ENCODE measurements around the gene ZNF777.
A peak's percentile ranks its signal among the peaks of the same experiment; 100 is the strongest.
"Not testable (repeated sequence)": the region's sequence is repeated elsewhere in the genome, so short reads cannot be mapped to it uniquely, and the experiment has no call there.

The ZNF777 gene

GRCh38 chr7:149460493-149461277 lies at the start of gene ZNF777:
ZNF777 (minus strand) TSS chr7:149461062; CDS start chr7:149456022, 5,040 bp downstream.
- peak; percentile 63 to 71 for DNase-seq (ENCODE audit: extremely low read depth in 1 of 2, low read depth in 1 of 2)

GRCh38 chr7:149510248-149510647 lies 49.4 kb upstream of the ZNF777 start:
- no peak for DNase-seq (ENCODE audit: extremely low read depth in 1 of 2, low read depth in 1 of 2)

- DNase-seq (ENCODE audit: extremely low read depth in 1 of 2, low read depth in 1 of 2) = no peak
Measured at GRCh38 chr7:149509774-149510173, 48.9 kb upstream of the ZNF777 start.

- no peak for DNase-seq (ENCODE audit: extremely low read depth in 1 of 2, low read depth in 1 of 2)
Measured at GRCh38 chr7:149505551-149505950, 44.7 kb upstream of the ZNF777 start.

- no peak for DNase-seq (ENCODE audit: extremely low read depth in 1 of 2, low read depth in 1 of 2)
Measured at GRCh38 chr7:149501651-149502050, 40.8 kb upstream of the ZNF777 start.

GRCh38 chr7:149500910-149501309 lies 40.0 kb upstream of the ZNF777 start:
- no peak for DNase-seq (ENCODE audit: extremely low read depth in 1 of 2, low read depth in 1 of 2)

- DNase-seq (ENCODE audit: extremely low read depth in 1 of 2, low read depth in 1 of 2) = no peak
Measured at GRCh38 chr7:149500201-149500600, 39.3 kb upstream of the ZNF777 start.

GRCh38 chr7:149498811-149499210 lies 37.9 kb upstream of the ZNF777 start:
- DNase-seq (ENCODE audit: extremely low read depth in 1 of 2, low read depth in 1 of 2) = no peak

GRCh38 chr7:149497467-149498261 lies 36.8 kb upstream of the ZNF777 start, which contains the start of gene ZNF746:
ZNF746 (minus strand) TSS chr7:149497809; CDS start chr7:149497536, 273 bp downstream.
- DNase-seq (ENCODE audit: extremely low read depth in 1 of 2, low read depth in 1 of 2) = peak; percentile 69 to 71

- peak; percentile 23 to 29 for DNase-seq (ENCODE audit: extremely low read depth in 1 of 2, low read depth in 1 of 2)
Measured at GRCh38 chr7:149496642-149497391, 36.0 kb upstream of the ZNF777 start.

- DNase-seq (ENCODE audit: extremely low read depth in 1 of 2, low read depth in 1 of 2) = no peak
Measured at GRCh38 chr7:149495785-149496641, 35.2 kb upstream of the ZNF777 start.

GRCh38 chr7:149494738-149495368 lies 34.0 kb upstream of the ZNF777 start:
- no peak for DNase-seq (ENCODE audit: extremely low read depth in 1 of 2, low read depth in 1 of 2)

GRCh38 chr7:149493975-149494374 lies 33.1 kb upstream of the ZNF777 start:
- DNase-seq (ENCODE audit: extremely low read depth in 1 of 2, low read depth in 1 of 2) = not testable (repeated sequence)

GRCh38 chr7:149493366-149493765 lies 32.5 kb upstream of the ZNF777 start:
- DNase-seq (ENCODE audit: extremely low read depth in 1 of 2, low read depth in 1 of 2) = no peak

- DNase-seq (ENCODE audit: extremely low read depth in 1 of 2, low read depth in 1 of 2) = no peak
Measured at GRCh38 chr7:149490083-149490760, 29.4 kb upstream of the ZNF777 start.

GRCh38 chr7:149489391-149490024 lies 28.6 kb upstream of the ZNF777 start:
- no peak for DNase-seq (ENCODE audit: extremely low read depth in 1 of 2, low read depth in 1 of 2)

- DNase-seq (ENCODE audit: extremely low read depth in 1 of 2, low read depth in 1 of 2) = no peak
Measured at GRCh38 chr7:149479568-149479967, 18.7 kb upstream of the ZNF777 start.

GRCh38 chr7:149478754-149479153 lies 17.9 kb upstream of the ZNF777 start:
- no peak for DNase-seq (ENCODE audit: extremely low read depth in 1 of 2, low read depth in 1 of 2)
